GM21390 (cell line): ENCODE results near the gene PCDHB16.
"Not testable (repeated sequence)": the region's sequence is repeated elsewhere in the genome, so short reads cannot be mapped to it uniquely, and the experiment has no call there.

Source experiments
- ATAC-seq: cut with Tn5 transposase; IDR thresholded peaks from one replicate; pipeline ENCODE4 v1.9.1; 2021; ENCODE audit not compliant: unreplicated experiment

The PCDHB16 gene

GRCh38 chr5:141180313-141180712, 1.9 kb upstream of the PCDHB16 start:
- ATAC-seq: no peak

GRCh38 chr5:141184117-141184855, 2.1 kb downstream of the PCDHB16 start:
- not testable (repeated sequence) for ATAC-seq

GRCh38 chr5:141186897-141187512, 4.8 kb downstream of the PCDHB16 start, which contains the start of gene PCDHB9:
PCDHB9 (plus strand) TSS chr5:141187161; CDS start chr5:141187319, 158 bp downstream.
- ATAC-seq: no peak

- not testable (repeated sequence) for ATAC-seq
Measured at GRCh38 chr5:141188682-141189081, 6.5 kb downstream of the PCDHB16 start.

GRCh38 chr5:141189131-141189530, 6.9 kb downstream of the PCDHB16 start:
- ATAC-seq: not testable (repeated sequence)

GRCh38 chr5:141192110-141192725, 10.0 kb downstream of the PCDHB16 start, which contains the start of gene PCDHB10:
PCDHB10 (plus strand) TSS chr5:141192353; CDS start chr5:141192553, 200 bp downstream.
- ATAC-seq: no peak

GRCh38 chr5:141194332-141194731, 12.1 kb downstream of the PCDHB16 start:
- not testable (repeated sequence) for ATAC-seq

- ATAC-seq: no peak
Measured at GRCh38 chr5:141196363-141196762, 14.2 kb downstream of the PCDHB16 start.

GRCh38 chr5:141199359-141200235, 17.4 kb downstream of the PCDHB16 start, which contains the start of gene PCDHB11:
PCDHB11 (plus strand) TSS chr5:141199627; CDS start chr5:141199775, 148 bp downstream.
- ATAC-seq: no peak

- ATAC-seq: not testable (repeated sequence)
Measured at GRCh38 chr5:141201126-141201525, 18.9 kb downstream of the PCDHB16 start.

- ATAC-seq: not testable (repeated sequence)
Measured at GRCh38 chr5:141201646-141202045, 19.5 kb downstream of the PCDHB16 start.

- no peak for ATAC-seq
Measured at GRCh38 chr5:141208478-141208877, 26.3 kb downstream of the PCDHB16 start, which contains the start of gene PCDHB12. PCDHB12 (plus strand) TSS chr5:141208719; CDS start chr5:141208908, 189 bp downstream.

GRCh38 chr5:141210281-141210680, 28.1 kb downstream of the PCDHB16 start:
- ATAC-seq: not testable (repeated sequence)

GRCh38 chr5:141210849-141211248, 28.7 kb downstream of the PCDHB16 start:
- not testable (repeated sequence) for ATAC-seq

GRCh38 chr5:141213656-141214339, 31.6 kb downstream of the PCDHB16 start, which contains the start of gene PCDHB13:
PCDHB13 (plus strand) TSS chr5:141213919; CDS start chr5:141214124, 205 bp downstream.
- ATAC-seq: not testable (repeated sequence)

GRCh38 chr5:141214583-141214982, 32.4 kb downstream of the PCDHB16 start:
- ATAC-seq: not testable (repeated sequence)

GRCh38 chr5:141215504-141215903, 33.3 kb downstream of the PCDHB16 start:
- not testable (repeated sequence) for ATAC-seq

GRCh38 chr5:141216035-141216434, 33.8 kb downstream of the PCDHB16 start:
- ATAC-seq: not testable (repeated sequence)

GRCh38 chr5:141223112-141223783, 41.1 kb downstream of the PCDHB16 start, which contains the start of gene PCDHB14:
PCDHB14 (plus strand) TSS chr5:141223343; CDS start chr5:141223506, 163 bp downstream.
- no peak for ATAC-seq
